RWPE1 (cell line): ENCODE results near the gene PKIB.

ENCODE experiments used
- CTCF ChIA-PET: fragments of 350-600 bp; sonication (Branson Sonifier 250); formaldehyde crosslinking; extraction: SDS; loops from one replicate; lab custom pipeline; 2021; lab: Yijun Ruan, JAX
- POLR2A ChIA-PET: fragments of 400-600 bp; formaldehyde crosslinking; extraction: SDS; loops from one replicate; lab custom pipeline; 2020; ENCODE audit warnings: antibody characterized with exemption; ENCODE audit not compliant: low non-redundant PET; lab: Yijun Ruan, JAX
- DNase-seq: peaks from one replicate; pipeline ENCODE4 v3.0.0; 2012; ENCODE audit warnings: low spot score
- H3K27ac ChIP-seq: fragments of 450-650 bp; 2 replicates; pipeline ENCODE4 v1.5.1; 2017
- TF ChIP-seq, protein P1 (sequence below): fragments of 450-650 bp; conservative IDR thresholded peaks from 2 replicates; pipeline ENCODE4 v1.5.1; 2017; ENCODE audit warnings: low read depth, mild to moderate bottlenecking

The PKIB gene

GRCh38 chr6:122673343-122673961 lies 63.2 kb downstream of the PKIB start:
- TF ChIP-seq, protein P1, sequence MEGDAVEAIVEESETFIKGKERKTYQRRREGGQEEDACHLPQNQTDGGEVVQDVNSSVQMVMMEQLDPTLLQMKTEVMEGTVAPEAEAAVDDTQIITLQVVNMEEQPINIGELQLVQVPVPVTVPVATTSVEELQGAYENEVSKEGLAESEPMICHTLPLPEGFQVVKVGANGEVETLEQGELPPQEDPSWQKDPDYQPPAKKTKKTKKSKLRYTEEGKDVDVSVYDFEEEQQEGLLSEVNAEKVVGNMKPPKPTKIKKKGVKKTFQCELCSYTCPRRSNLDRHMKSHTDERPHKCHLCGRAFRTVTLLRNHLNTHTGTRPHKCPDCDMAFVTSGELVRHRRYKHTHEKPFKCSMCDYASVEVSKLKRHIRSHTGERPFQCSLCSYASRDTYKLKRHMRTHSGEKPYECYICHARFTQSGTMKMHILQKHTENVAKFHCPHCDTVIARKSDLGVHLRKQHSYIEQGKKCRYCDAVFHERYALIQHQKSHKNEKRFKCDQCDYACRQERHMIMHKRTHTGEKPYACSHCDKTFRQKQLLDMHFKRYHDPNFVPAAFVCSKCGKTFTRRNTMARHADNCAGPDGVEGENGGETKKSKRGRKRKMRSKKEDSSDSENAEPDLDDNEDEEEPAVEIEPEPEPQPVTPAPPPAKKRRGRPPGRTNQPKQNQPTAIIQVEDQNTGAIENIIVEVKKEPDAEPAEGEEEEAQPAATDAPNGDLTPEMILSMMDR, result no peak
- POLR2A ChIA-PET, result no interaction called here
- no peak overlapping the region for H3K27ac ChIP-seq

DNA sequence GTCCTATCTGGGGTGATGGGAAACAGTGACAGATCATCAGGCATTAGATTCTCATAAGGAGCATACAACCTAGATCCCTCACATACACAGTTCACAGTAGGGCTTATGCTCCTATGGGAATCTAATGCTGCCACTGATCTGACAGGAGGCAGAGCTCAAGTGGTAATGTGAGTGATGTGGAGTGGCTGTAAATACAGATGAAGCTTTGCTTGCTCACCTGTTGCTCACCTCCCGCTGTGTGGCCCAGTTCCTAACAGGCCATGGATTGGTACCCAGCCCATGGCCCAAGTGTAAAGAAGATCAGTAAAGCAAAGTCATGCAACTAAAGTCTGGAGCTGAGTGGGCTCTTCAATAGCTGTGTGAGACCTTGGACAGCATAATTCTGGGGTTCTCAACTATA lies 65.9 kb downstream of the PKIB start:
- no peak for DNase-seq
- no peak overlapping the region for H3K27ac ChIP-seq
- ChIA-PET POLR2A (no interaction called here), CTCF (no interaction called here)
- TF ChIP-seq, protein P1, result no peak

More at GRCh38 chr6:122673343-122673961, 63.2 kb downstream of the PKIB start:
- CTCF ChIA-PET, result interaction anchor here (0.6 kb wide), 1 partner anchor 166 kb away, joined by 3 read pairs; no protein-coding TSS in a partner anchor
- DNase-seq, result peak; percentile 13

- POLR2A ChIA-PET, result no interaction called here
- TF ChIP-seq, protein P1, result no peak
- CTCF ChIA-PET, result no interaction called here
- no peak overlapping the region for H3K27ac ChIP-seq
- DNase-seq, result no peak
Observed at GRCh38 chr6:122676688-122677087, 66.5 kb downstream of the PKIB start.

DNA sequence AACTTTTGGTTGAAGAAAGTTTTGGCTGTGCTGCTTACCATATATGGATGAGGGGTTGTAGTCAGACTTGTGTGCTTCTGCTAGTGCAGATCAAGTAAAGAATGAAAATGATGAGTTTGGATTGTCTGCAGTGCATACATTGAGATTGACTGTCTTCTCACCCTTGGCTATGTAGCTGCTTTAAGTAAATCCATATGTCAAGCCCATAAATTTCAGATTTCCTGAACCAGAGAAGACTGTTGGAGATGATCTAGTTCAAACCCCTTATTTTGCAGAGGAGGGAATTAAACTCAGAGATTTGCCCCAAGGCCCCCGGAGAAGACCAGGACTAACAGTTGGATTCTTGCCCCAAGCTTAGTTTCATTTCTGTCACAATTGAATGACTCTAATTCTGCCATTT lies 67.2 kb downstream of the PKIB start:
- ChIA-PET CTCF (interaction anchor here (0.7 kb wide), 1 partner anchor 24 kb away, joined by 3 read pairs; no protein-coding TSS in a partner anchor), POLR2A (no interaction called here)
- TF ChIP-seq, protein P1, result no peak
- no peak overlapping the region for H3K27ac ChIP-seq
- no peak for DNase-seq

DNA sequence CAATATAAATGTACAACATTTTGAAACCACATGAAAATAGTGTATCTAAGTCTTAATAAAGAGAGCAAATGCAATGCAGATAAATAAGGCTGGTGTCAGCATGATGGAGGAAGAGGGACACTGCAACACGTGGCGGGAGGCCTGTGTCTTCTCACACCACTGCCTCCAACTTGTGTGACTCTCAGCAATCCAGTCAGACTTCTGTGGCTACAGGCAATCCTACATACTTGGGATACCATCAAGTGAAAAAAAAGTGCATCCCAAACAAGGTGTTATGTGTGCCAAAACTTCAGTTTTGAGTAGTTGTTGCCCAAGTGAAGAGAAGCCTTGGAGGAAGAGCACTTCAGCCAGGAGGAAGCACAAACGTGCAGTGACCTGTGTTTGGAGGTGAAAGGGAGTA lies 68.6 kb downstream of the PKIB start:
- TF ChIP-seq, protein P1, result no peak
- ChIA-PET CTCF (no interaction called here), POLR2A (no interaction called here)
- no peak overlapping the region for H3K27ac ChIP-seq
- DNase-seq, result no peak

GRCh38 chr6:122681705-122682104 lies 71.5 kb downstream of the PKIB start:
- DNase-seq, result no peak
- ChIA-PET CTCF (interaction anchor here (0.5 to 0.6 kb wide), 2 partner anchors 15 to 35 kb away, joined by 3 read pairs; no protein-coding TSS in a partner anchor), POLR2A (no interaction called here)
- TF ChIP-seq, protein P1, result no peak
- H3K27ac ChIP-seq, result no peak overlapping the region
